Measurements from ENCODE around the gene SMAD7. TPM values are rescaled to one million over a fixed set of nuclear protein-coding genes. Genes with fewer than 3 reads are reported as not detected.

The SMAD7 gene
- total RNA-seq, 1 donor from 2014 or later, result 24.3 TPM

DNA sequence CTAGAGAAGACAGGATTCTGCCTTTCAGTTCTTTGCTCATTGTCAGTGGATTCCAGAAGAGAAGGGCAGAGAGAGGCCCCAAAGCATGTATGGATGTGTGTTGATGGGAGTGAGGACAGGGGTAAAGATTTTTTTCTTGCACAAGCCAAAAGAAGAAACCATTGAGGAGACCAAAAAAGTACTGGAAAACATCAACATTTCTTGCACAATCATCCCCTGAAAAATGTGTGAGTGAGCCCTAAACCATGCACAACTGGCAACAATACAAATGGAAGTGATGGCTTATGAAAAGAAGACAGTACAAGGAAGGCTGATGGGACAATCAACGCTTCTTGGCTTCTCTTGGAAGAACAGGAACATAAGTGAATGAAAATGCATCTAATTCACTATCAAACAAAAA, 5.6 kb upstream of the SMAD7 start:
- Mint-ChIP-seq H3K36me3 (ENCODE audit: insufficient read depth) (no peaks in the 10 kb centered on the region), H3K27me3 (peaks cover 10% of the 10 kb centered on the region), H3K9me3 (ENCODE audit: low read depth) (no peaks in the 10 kb centered on the region), H3K4me1 (ENCODE audit: low read depth) (peaks cover 16% of the 10 kb centered on the region), H3K27ac (no peak overlapping the region), H3K4me3 (ENCODE audit: low read depth) (no peak overlapping the region)
- no peak for DNase-seq (ENCODE audit: low spot score, unreplicated experiment)
- TF ChIP-seq, protein P1, sequence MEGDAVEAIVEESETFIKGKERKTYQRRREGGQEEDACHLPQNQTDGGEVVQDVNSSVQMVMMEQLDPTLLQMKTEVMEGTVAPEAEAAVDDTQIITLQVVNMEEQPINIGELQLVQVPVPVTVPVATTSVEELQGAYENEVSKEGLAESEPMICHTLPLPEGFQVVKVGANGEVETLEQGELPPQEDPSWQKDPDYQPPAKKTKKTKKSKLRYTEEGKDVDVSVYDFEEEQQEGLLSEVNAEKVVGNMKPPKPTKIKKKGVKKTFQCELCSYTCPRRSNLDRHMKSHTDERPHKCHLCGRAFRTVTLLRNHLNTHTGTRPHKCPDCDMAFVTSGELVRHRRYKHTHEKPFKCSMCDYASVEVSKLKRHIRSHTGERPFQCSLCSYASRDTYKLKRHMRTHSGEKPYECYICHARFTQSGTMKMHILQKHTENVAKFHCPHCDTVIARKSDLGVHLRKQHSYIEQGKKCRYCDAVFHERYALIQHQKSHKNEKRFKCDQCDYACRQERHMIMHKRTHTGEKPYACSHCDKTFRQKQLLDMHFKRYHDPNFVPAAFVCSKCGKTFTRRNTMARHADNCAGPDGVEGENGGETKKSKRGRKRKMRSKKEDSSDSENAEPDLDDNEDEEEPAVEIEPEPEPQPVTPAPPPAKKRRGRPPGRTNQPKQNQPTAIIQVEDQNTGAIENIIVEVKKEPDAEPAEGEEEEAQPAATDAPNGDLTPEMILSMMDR (IDR thresholded peaks at IDR 0.05; ENCODE audit: unreplicated experiment), result no peak

DNA sequence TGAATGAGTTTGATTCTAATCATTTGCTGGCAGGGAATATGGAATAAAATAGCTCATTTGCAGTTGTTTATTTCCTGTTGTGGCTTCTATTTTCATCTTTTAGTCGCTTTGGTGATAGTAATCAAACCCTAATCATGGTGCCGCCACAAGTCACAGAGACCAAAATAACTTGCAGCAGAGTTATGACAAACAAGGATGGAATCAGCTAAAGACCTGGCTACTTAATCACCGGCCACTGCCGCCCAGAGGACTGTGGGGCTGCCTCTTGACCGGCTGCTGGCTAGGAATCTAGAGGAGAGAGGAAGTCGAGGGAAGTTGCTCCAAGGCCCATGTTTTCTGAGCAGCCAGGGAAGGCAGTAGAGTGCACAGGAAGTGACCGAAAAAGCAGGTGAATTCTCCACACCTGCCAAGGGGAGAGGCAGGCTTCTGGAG, 5.1 kb upstream of the SMAD7 start:
- Mint-ChIP-seq H3K27me3 (peaks cover 10% of the 10 kb centered on the region), H3K9me3 (ENCODE audit: low read depth) (no peaks in the 10 kb centered on the region), H3K4me1 (ENCODE audit: low read depth) (peaks cover 16% of the 10 kb centered on the region), H3K4me3 (ENCODE audit: low read depth) (no peak overlapping the region), H3K27ac (peak overlapping the region; percentile 18), H3K36me3 (ENCODE audit: insufficient read depth) (no peaks in the 10 kb centered on the region)
- DNase-seq (ENCODE audit: low spot score, unreplicated experiment), result no peak
- TF ChIP-seq, protein P1 (IDR thresholded peaks at IDR 0.05; ENCODE audit: unreplicated experiment), result no peak

DNA sequence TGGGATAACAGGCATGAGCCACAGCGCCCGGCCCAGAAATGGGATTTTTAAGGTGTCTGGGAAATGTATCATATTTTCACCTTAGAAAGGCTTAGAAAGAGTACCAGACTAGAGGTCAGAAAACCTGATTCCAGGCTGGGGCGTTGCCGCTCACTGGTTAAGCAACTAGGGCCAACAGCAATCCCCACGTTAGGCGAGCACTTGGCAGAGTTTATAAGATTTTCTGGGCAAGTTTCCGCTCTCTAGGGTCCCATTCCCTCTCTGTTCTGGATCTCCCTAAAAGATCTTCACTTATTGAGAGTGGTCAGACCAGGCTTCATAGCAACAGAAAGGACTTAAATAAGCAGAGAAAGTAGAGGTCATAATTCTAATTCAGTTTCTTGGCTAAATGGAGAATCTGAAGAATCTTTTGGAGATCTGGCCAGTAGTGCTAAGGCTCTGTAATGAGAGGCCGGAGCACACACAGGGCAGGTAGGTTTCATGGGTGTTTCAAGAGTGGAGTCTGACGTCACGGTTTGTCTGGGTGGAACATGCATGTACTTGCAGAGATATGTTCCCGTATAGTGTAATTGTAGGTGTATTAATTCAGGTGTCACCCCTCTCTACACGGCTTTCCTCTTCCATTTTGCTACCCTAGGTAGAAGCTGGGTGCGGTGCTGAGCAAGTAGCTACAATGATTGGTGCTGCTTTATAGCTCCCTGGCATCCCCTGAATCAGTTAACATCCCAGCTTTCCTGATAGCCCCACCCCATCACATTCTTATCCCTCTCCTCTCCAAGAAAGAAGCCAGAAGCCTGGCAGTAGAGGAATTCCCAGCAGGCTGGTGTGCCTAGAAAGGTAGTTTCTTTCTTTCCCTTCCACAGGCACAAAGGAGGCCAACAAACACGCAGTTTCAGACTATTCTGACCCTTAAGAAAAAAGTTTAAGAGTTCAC, 4.4 kb upstream of the SMAD7 start:
- H3K27me3 Mint-ChIP-seq, result peaks cover 7% of the 10 kb centered on the region

DNA sequence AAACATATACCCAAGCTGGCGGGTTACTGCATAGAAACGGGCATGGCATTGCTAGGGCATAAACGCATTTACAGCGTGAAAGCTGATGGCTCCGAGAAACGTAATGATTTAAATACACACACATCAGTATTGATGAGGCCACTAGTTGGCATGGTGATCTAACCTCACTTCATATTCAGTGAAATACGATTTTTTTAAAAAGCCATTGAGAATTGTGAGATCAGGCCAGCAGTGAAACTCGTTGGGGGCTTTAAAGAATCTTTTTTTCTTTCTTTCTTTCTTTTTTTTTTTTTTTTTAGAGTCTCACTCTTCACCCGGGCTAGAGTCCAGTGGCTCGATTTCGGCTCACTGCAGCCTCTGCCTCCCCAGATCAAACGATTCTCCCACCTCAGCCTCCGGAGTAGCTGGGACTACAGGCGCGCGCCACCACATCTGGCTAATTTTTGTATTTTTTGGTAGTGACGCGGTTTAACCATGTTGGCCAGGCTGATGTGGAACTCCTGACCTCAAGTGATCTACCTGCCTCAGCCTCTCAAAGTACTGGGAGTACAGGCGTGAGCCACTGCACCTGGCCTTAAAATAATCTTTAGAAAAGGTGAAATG, 2.4 kb upstream of the SMAD7 start:
- H3K4me3 Mint-ChIP-seq (ENCODE audit: low read depth), result peak overlapping the region; percentile 90
- H3K36me3 Mint-ChIP-seq (ENCODE audit: insufficient read depth), result peaks cover 1% of the 10 kb centered on the region
- TF ChIP-seq, protein P1 (IDR thresholded peaks at IDR 0.05; ENCODE audit: unreplicated experiment), result no peak
- DNase-seq (ENCODE audit: low spot score, unreplicated experiment), result no peak
- no peaks in the 10 kb centered on the region for H3K9me3 Mint-ChIP-seq (ENCODE audit: low read depth)
- H3K27me3 Mint-ChIP-seq, result no peaks in the 10 kb centered on the region
- H3K27ac Mint-ChIP-seq, result peak overlapping the region; percentile 100
- peaks cover 17% of the 10 kb centered on the region for H3K4me1 Mint-ChIP-seq (ENCODE audit: low read depth)

More for the DNA sequence above, 4.4 kb upstream of the SMAD7 start:
- Mint-ChIP-seq H3K36me3 (ENCODE audit: insufficient read depth) (no peaks in the 10 kb centered on the region), H3K9me3 (ENCODE audit: low read depth) (no peaks in the 10 kb centered on the region), H3K4me1 (ENCODE audit: low read depth) (peaks cover 16% of the 10 kb centered on the region), H3K27ac (no peak overlapping the region), H3K4me3 (ENCODE audit: low read depth) (no peak overlapping the region)
- no peak for DNase-seq (ENCODE audit: low spot score, unreplicated experiment)
- TF ChIP-seq, protein P1 (IDR thresholded peaks at IDR 0.05; ENCODE audit: unreplicated experiment), result no peak

DNA sequence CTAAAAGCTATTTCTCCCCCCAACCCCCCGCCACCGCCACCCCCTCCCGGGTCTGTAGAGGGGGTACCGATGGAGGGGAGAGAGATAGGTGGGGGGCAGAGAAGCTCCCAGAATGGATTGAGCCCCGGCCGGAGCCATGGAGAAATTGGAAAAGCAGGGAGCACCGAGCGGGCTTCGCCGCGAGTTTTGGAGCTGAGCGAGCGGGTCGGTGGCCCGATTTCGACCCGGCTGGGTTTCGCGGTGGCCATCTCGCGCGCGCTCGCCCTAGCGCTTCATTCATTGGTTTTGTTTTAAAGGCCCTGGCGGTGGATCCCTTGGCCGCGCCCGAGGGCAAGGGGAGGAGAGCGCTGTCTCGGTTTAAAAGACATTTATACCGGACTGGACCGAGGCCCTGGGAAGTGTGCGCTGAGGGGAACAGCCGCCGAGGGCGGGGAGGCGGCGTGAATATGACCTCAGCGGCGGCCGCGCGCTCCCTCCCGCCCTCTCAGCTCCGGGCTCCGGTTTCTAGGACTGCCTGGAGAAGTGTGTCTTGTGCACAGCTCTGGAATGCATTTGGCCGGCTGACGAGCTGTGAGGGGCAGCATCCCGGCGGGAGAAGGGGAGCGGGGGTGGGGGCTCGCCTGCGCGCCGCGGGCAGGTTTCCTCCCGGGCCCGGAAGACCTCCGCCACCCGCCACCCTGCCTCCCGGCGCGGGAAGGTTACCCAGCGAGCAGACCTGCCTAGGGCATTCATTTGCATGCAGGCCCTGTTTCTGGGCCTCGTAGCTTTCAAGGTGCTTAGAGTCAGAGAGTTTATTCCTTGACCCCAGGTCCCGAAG, 1.7 kb upstream of the SMAD7 start:
- DNase-seq (ENCODE audit: low spot score, unreplicated experiment), result peak; percentile 65
- H3K36me3 Mint-ChIP-seq (ENCODE audit: insufficient read depth), result peaks cover 1% of the 10 kb centered on the region
- TF ChIP-seq, protein P1 (IDR thresholded peaks at IDR 0.05; ENCODE audit: unreplicated experiment), result no peak
- H3K4me3 Mint-ChIP-seq (ENCODE audit: low read depth), result peak overlapping the region; percentile 90
- H3K4me1 Mint-ChIP-seq (ENCODE audit: low read depth), result peaks cover 24% of the 10 kb centered on the region
- H3K27me3 Mint-ChIP-seq, result no peaks in the 10 kb centered on the region
- no peaks in the 10 kb centered on the region for H3K9me3 Mint-ChIP-seq (ENCODE audit: low read depth)
- peak overlapping the region; percentile 100 for H3K27ac Mint-ChIP-seq
